ENCODE results near the gene CALHM1. TPM values are rescaled to one million over a fixed set of nuclear protein-coding genes. Genes with fewer than 3 reads are reported as not detected.
A peak's percentile ranks its signal among the peaks of the same experiment; 100 is the strongest.

CALHM1 gene
- total RNA-seq, 2 experiments from 2014 or later, result 0.13 TPM; not detected in 1

- POLR2A ChIA-PET, result interaction anchor here (1.2 to 2.6 kb wide), 2 partner anchors 10 to 14 kb away, joined by 3 to 13 read pairs; no protein-coding TSS in a partner anchor
Observed at GRCh38 chr10:103476046-103476768, 17.5 kb upstream of the CALHM1 start.

DNA sequence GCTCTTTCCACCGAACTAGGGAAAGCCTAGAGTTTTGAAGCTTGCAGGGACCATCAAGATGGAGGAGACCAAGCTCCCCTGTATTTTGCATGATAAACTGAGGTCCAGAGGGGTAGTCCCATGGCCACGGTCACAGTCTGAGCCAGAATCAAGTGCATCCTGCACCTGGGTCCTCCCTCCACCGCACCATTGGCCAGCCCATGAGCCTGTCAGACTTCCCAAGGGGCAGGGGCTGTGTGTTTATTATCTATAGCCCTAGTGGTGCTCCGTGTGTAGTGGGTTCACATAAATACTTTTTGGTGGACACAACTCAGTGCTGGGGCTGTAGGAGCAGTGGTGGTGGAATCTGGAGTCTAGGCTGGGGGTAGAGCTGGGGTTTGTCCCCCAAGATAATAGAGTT is 16.7 kb upstream of the CALHM1 start:
- Histone ChIP-seq H2AFZ (ENCODE audit: low read length) (no peak overlapping the region), H3K4me2 (ENCODE audit: low read length) (no peak overlapping the region), H3K4me1 (ENCODE audit: insufficient read depth, low read length, poor library complexity, severe bottlenecking) (peaks cover 59% of the 10 kb centered on the region), H3K9me3 (ENCODE audit: low read length) (no peaks in the 10 kb centered on the region), H3K9me2 (ENCODE audit: insufficient read depth, low read length) (no peaks in the 10 kb centered on the region), H3K27ac (ENCODE audit: low read depth, low read length, poor library complexity, severe bottlenecking) (no peak overlapping the region), H3K4me3 (ENCODE audit: low read depth, low read length, poor library complexity, severe bottlenecking) (no peak overlapping the region), H4K20me1 (ENCODE audit: insufficient read depth, low read length) (no peaks in the 10 kb centered on the region), H3K36me3 (ENCODE audit: insufficient read depth, low read length) (no peaks in the 10 kb centered on the region), H3K79me2 (ENCODE audit: insufficient read depth, low read depth, low read length) (no peaks in the 10 kb centered on the region)
- POLR2A ChIA-PET, result interaction anchor here (2.6 kb wide), 1 partner anchor 10 kb away, joined by 13 read pairs; no protein-coding TSS in a partner anchor
- DNase-seq (ENCODE audit: low spot score), result no peak
- intact Hi-C loops (cut with micrococcal nuclease; ENCODE audit: unreplicated experiment), result no loop called here
- TF ChIP-seq EZH2phosphoT487 (IDR thresholded peaks at IDR 0.05; ENCODE audit: borderline replicate concordance, low read depth, low read length) (no peak), CTCF (conservative IDR thresholded peaks at IDR 0.05; ENCODE audit: low read length) (no peak)
- CTCF ChIA-PET (ENCODE audit: unreplicated experiment), result interaction anchor here (0.6 kb wide), 1 partner anchor 10 kb away, joined by 4 read pairs; no protein-coding TSS in a partner anchor
- BruUV-seq (replicated peaks), result no TSS peak

More at GRCh38 chr10:103476046-103476768, 17.5 kb upstream of the CALHM1 start:
- Histone ChIP-seq H3K9me2 (ENCODE audit: insufficient read depth, low read length) (no peaks in the 10 kb centered on the region), H3K79me2 (ENCODE audit: insufficient read depth, low read depth, low read length) (no peaks in the 10 kb centered on the region), H3K27ac (ENCODE audit: low read depth, low read length, poor library complexity, severe bottlenecking) (no peak overlapping the region), H3K36me3 (ENCODE audit: insufficient read depth, low read length) (no peaks in the 10 kb centered on the region), H3K4me3 (ENCODE audit: low read depth, low read length, poor library complexity, severe bottlenecking) (no peak overlapping the region), H3K9me3 (ENCODE audit: low read length) (no peaks in the 10 kb centered on the region), H4K20me1 (ENCODE audit: insufficient read depth, low read length) (no peaks in the 10 kb centered on the region), H3K4me1 (ENCODE audit: insufficient read depth, low read length, poor library complexity, severe bottlenecking) (peaks cover 52% of the 10 kb centered on the region), H2AFZ (ENCODE audit: low read length) (peak overlapping the region; percentile 60; the same call in 1 of the 2 replicates), H3K4me2 (ENCODE audit: low read length) (peak overlapping the region; percentile 17; the same call in 1 of the 2 replicates)
- CTCF ChIA-PET (ENCODE audit: unreplicated experiment), result interaction anchor here (1.2 kb wide), 1 partner anchor 61 kb away, joined by 6 read pairs; no protein-coding TSS in a partner anchor
- peak; percentile 73 for DNase-seq (ENCODE audit: low spot score)
- TF ChIP-seq EZH2phosphoT487 (IDR thresholded peaks at IDR 0.05; ENCODE audit: borderline replicate concordance, low read depth, low read length) (no peak), CTCF (conservative IDR thresholded peaks at IDR 0.05; ENCODE audit: low read length) (peak; percentile 83)
- intact Hi-C loops (cut with micrococcal nuclease; ENCODE audit: unreplicated experiment), result no loop called here
- no TSS peak for BruUV-seq (replicated peaks)

DNA sequence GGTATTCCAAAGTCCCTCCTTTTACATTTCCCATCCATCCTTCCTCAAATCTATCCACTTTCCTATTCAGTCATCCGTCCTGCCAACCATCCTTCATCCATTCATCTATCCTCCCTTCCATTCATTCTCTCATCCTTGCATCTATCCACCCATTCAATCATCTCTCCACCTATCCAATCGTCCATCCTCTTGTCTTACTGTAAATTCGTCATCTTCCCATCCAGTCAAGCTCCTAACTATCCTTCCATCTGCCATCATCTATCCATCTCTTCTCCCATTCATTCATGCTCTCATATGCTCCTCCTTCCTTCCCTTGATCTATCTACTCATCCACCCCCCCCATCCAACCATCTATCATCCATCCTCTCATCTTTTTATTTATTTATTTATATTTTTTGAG is 15.4 kb upstream of the CALHM1 start:
- H3K36me3 ChIP-seq (ENCODE audit: insufficient read depth, low read length), result no peaks in the 10 kb centered on the region
- no peak overlapping the region for H3K27ac ChIP-seq (ENCODE audit: low read depth, low read length, poor library complexity, severe bottlenecking)
- TF ChIP-seq CTCF (conservative IDR thresholded peaks at IDR 0.05; ENCODE audit: low read length) (no peak), EZH2phosphoT487 (IDR thresholded peaks at IDR 0.05; ENCODE audit: borderline replicate concordance, low read depth, low read length) (no peak)
- H3K79me2 ChIP-seq (ENCODE audit: insufficient read depth, low read depth, low read length), result no peaks in the 10 kb centered on the region
- no peak overlapping the region for H2AFZ ChIP-seq (ENCODE audit: low read length)
- H4K20me1 ChIP-seq (ENCODE audit: insufficient read depth, low read length), result no peaks in the 10 kb centered on the region
- BruUV-seq (replicated peaks), result no TSS peak
- no peak overlapping the region for H3K4me2 ChIP-seq (ENCODE audit: low read length)
- ChIA-PET POLR2A (interaction anchor here (0.5 kb wide), 1 partner anchor 11 kb away, joined by 3 read pairs; no protein-coding TSS in a partner anchor), CTCF (ENCODE audit: unreplicated experiment) (no interaction called here)
- intact Hi-C loops (cut with micrococcal nuclease; ENCODE audit: unreplicated experiment), result no loop called here
- no peaks in the 10 kb centered on the region for H3K9me3 ChIP-seq (ENCODE audit: low read length)
- peaks cover 73% of the 10 kb centered on the region for H3K4me1 ChIP-seq (ENCODE audit: insufficient read depth, low read length, poor library complexity, severe bottlenecking)
- no peak overlapping the region for H3K4me3 ChIP-seq (ENCODE audit: low read depth, low read length, poor library complexity, severe bottlenecking)
- no peaks in the 10 kb centered on the region for H3K9me2 ChIP-seq (ENCODE audit: insufficient read depth, low read length)
- no peak for DNase-seq (ENCODE audit: low spot score)
